Stimulated activated CD8-positive, alpha-beta memory T cell treated with anti-CD3 and anti-CD28 coated beads, Interleukin-12 subunit alpha, Interleukin-12 subunit beta, amount 100 ng/mL, for 24 hours (primary cell): ENCODE measurements around the gene TRIM40.
"Not testable (repeated sequence)": the region's sequence is repeated elsewhere in the genome, so short reads cannot be mapped to it uniquely, and the experiment has no call there.

ENCODE experiments used
- DNase-seq: peaks from one replicate; pipeline ENCODE4 v3.0.0-alpha.2; 2020; ENCODE audit errors: extremely low read depth

The TRIM40 gene

GRCh38 chr6:30163918-30164654 is 28.1 kb downstream of the TRIM40 start:
- no peak for DNase-seq

GRCh38 chr6:30164714-30165113 is 28.8 kb downstream of the TRIM40 start:
- DNase-seq = no peak

- DNase-seq = not testable (repeated sequence)
Observed at GRCh38 chr6:30165238-30165637, 29.3 kb downstream of the TRIM40 start.

GRCh38 chr6:30167101-30167500 is 31.2 kb downstream of the TRIM40 start:
- no peak for DNase-seq

- DNase-seq = no peak
Observed at GRCh38 chr6:30168741-30169140, 32.8 kb downstream of the TRIM40 start.

- DNase-seq = no peak
Observed at GRCh38 chr6:30169658-30170614, 34.0 kb downstream of the TRIM40 start.

GRCh38 chr6:30171677-30172471 is 35.9 kb downstream of the TRIM40 start:
- no peak for DNase-seq

- DNase-seq = no peak
Observed at GRCh38 chr6:30172681-30173080, 36.7 kb downstream of the TRIM40 start.

GRCh38 chr6:30175765-30176164 is 39.8 kb downstream of the TRIM40 start:
- no peak for DNase-seq

- DNase-seq = no peak
Observed at GRCh38 chr6:30178837-30179236, 42.9 kb downstream of the TRIM40 start.

GRCh38 chr6:30180145-30180544 is 44.2 kb downstream of the TRIM40 start:
- no peak for DNase-seq

GRCh38 chr6:30184417-30185031 is 48.6 kb downstream of the TRIM40 start:
- no peak for DNase-seq

- no peak for DNase-seq
Observed at GRCh38 chr6:30185846-30186484, 50.0 kb downstream of the TRIM40 start.

GRCh38 chr6:30188541-30188940 is 52.6 kb downstream of the TRIM40 start:
- DNase-seq = no peak

GRCh38 chr6:30192076-30192475 is 56.1 kb downstream of the TRIM40 start:
- DNase-seq = no peak

GRCh38 chr6:30194797-30195690 is 59.1 kb downstream of the TRIM40 start:
- DNase-seq = no peak

- no peak for DNase-seq
Observed at GRCh38 chr6:30195951-30196350, 60.0 kb downstream of the TRIM40 start.

GRCh38 chr6:30196376-30196775 is 60.4 kb downstream of the TRIM40 start:
- DNase-seq = no peak
